ENCODE measurements around the gene CDA. TPM values are rescaled to one million over a fixed set of nuclear protein-coding genes. Genes with fewer than 3 reads are reported as not detected.
A peak's percentile ranks its signal among the peaks of the same experiment; 100 is the strongest.
"Not testable (repeated sequence)": the region's sequence is repeated elsewhere in the genome, so short reads cannot be mapped to it uniquely, and the experiment has no call there.

Gene CDA
- total RNA-seq, 1 experiment from 2014 or later: not detected

DNA sequence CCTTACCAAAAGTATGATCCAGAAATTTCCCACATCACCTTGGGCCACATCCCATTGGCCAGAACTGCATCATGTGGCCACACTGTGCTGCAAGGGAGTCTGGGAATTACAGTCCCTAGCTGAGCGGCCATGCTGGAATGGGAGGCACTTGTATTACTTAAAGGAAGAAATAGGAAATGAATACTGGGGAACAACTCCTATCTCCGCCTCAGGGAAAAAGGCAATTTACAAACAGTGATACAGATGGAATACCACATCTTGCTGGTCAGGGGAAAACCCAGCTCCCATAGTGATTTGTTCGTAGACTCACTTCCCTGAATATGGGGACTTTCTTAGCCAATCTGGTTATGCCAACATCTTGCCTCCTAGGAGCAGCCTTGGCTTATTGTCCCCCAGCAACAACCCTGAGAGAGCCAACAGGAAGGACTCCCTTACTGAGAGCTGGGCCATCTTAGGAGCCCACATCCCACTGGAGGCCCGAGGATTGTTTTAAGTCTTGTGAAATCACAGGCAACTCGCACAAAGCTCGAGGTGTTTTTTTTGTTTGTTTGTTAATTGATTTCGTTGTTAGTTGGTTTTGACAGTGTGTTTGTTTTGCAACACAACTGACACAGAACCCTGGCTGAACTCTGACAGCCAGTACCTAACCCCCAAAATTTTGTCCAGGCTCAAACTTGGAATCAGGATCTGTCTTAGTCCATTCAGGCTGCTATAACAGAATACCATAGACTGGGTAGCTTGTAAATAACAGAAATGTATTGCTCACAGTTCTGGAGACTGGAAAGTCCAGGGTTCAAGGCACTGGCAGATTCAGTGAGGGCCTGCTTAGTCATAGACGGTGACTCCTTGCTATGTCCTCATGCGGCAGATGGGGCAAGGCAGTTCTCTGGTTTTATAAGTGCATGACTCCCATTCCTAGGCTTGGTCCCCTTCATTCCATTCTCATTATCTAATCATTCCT lies 14.9 kb downstream of the CDA start:
- no peak overlapping the region for H3K4me3 ChIP-seq
- H3K36me3 ChIP-seq: no peaks in the 10 kb centered on the region
- H3K9me3 ChIP-seq: no peaks in the 10 kb centered on the region
- H3K27me3 ChIP-seq: no peaks in the 10 kb centered on the region
- DNase-seq: peak; percentile 87

GRCh38 chr1:20604678-20605077 lies 15.8 kb downstream of the CDA start:
- Histone ChIP-seq H3K36me3 (no peaks in the 10 kb centered on the region), H3K4me3 (no peak overlapping the region), H3K9me3 (no peaks in the 10 kb centered on the region), H3K27me3 (no peaks in the 10 kb centered on the region)
- peak; percentile 48 for DNase-seq

GRCh38 chr1:20606801-20607570 lies 18.1 kb downstream of the CDA start:
- not testable (repeated sequence) for DNase-seq, H3K36me3 ChIP-seq, H3K27me3 ChIP-seq, H3K4me3 ChIP-seq, H3K9me3 ChIP-seq

- no peak overlapping the region for H3K4me3 ChIP-seq
Measured at GRCh38 chr1:20609541-20609940, 20.6 kb downstream of the CDA start.

GRCh38 chr1:20610970-20611369 lies 22.1 kb downstream of the CDA start:
- Histone ChIP-seq H3K9me3 (no peaks in the 10 kb centered on the region), H3K36me3 (no peaks in the 10 kb centered on the region), H3K4me3 (no peak overlapping the region), H3K27me3 (no peaks in the 10 kb centered on the region)
- DNase-seq: no peak

More at GRCh38 chr1:20609541-20609940, 20.6 kb downstream of the CDA start:
- no peaks in the 10 kb centered on the region for H3K36me3 ChIP-seq
- no peak for DNase-seq
- no peaks in the 10 kb centered on the region for H3K27me3 ChIP-seq
- H3K9me3 ChIP-seq: no peaks in the 10 kb centered on the region

DNA sequence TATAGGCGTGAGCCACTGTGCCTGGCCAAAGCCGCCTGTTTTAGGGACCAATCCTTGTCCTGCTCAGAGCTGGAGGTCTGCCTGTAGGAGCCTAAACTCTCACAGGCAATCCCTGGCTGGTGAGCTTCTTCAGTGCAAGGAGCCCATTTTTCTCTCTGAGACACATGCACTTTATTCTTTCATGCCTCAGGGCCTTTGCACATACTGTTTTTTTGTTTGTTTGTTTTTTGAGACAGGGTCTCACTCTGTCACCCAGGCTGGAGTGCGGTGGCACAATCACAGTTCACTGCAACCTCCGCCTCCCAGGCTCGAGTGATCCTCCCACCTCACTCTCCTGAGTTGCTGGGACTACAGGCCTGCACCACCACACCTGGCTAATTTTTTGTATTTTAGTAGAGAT lies 22.8 kb downstream of the CDA start:
- DNase-seq: no peak
- H3K4me3 ChIP-seq: no peak overlapping the region
- no peaks in the 10 kb centered on the region for H3K9me3 ChIP-seq
- H3K36me3 ChIP-seq: no peaks in the 10 kb centered on the region
- H3K27me3 ChIP-seq: no peaks in the 10 kb centered on the region

DNA sequence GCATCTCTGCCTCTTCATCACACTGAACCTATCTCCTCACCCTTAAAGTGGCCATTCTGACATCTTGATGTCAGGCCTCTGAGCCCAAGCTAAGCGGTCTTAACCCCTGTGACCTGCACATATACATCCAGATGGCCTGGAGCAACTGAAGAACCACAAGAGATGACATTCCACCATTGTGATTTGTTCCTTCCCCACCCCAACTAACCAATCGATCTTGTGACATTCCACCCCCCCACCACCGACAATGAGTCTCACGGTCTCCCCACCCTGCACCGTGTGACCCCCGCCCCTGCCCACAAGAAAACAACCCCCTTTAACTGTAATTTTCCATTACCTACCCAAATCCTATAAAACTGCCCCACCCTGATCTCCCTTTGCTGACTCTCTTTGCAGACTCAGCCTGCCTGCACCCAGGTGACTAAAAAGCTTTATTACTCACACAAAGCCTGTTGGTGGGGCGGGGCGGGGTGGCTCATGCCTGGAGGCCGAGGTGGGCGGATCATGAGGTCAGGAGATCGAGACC lies 23.4 kb downstream of the CDA start:
- Histone ChIP-seq H3K9me3 (no peaks in the 10 kb centered on the region), H3K4me3 (no peak overlapping the region), H3K36me3 (no peaks in the 10 kb centered on the region), H3K27me3 (no peaks in the 10 kb centered on the region)
- DNase-seq: peak; percentile 80

DNA sequence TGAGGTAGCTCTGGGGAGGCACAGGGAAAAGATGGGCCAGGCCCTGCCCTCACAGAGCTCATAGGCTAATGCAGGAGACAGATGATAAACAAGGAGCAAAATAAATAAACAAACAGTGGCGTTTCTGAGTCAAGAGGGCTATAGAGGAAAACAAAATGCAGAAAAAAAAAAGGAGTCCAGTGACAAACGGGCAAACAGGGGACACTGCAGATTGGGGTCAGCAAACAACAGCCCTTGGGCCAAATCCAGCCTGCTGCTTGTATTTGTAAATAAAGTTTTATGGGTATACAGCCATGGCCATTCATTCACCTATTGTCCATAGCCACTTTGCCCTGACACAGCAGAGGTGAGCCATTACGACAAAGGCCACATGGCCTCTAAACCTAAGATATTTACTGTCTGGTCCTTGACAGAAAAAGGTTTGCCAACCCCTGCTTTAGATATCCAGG lies 25.3 kb downstream of the CDA start:
- no peaks in the 10 kb centered on the region for H3K9me3 ChIP-seq
- DNase-seq: no peak

DNA sequence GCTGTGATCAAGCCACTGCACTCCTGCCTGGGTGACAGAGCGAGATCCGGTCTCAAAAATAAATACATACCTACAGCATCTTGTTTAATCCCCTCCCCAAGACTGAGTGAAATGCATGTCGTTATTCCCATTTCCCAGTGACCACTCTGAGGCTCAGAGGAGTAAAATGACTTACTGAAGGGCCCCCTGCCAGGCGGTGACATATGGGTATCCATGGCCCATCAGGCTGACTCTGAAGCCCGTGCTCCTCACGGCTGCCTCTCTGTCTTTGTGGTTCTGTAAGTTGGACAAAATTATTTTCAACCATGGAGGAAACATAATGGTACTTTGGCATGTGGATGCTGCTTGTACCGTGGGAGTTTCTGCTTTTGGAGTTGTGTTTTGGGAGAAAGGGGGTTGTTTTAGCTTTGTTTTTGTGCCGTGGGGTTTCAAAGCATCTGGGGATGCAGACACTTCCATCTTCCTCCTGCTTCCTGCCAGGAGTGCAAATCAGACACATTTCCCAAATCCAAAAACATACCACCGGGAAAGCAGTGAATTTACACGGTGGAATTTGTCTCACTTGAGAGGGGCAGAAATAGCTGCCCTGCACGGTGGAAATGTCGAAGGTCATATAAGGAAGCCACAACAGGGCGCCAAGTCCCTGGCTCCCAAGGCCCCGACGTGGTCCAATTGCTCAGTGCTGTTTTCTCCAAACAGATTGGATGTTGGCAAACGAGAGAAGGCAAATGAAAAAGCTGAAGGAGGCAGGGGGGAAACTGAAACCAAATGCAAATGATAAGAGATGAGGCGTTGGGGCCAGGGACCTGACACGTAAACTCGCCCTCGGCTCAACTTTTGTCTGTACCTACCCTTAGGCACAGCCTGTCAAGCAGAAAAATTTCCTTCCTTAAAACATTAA lies 27.3 kb downstream of the CDA start:
- Histone ChIP-seq H3K27me3 (no peaks in the 10 kb centered on the region), H3K9me3 (no peaks in the 10 kb centered on the region), H3K36me3 (no peaks in the 10 kb centered on the region), H3K4me3 (no peak overlapping the region)
- peak; percentile 50 for DNase-seq

More for the DNA sequence above, 25.3 kb downstream of the CDA start:
- Histone ChIP-seq H3K4me3 (no peak overlapping the region), H3K36me3 (no peaks in the 10 kb centered on the region), H3K27me3 (no peaks in the 10 kb centered on the region)

- Histone ChIP-seq H3K27me3 (no peaks in the 10 kb centered on the region), H3K4me3 (no peak overlapping the region), H3K36me3 (no peaks in the 10 kb centered on the region), H3K9me3 (no peaks in the 10 kb centered on the region)
- DNase-seq: no peak
Measured at GRCh38 chr1:20616847-20617487, 28.1 kb downstream of the CDA start.

GRCh38 chr1:20618550-20618949 lies 29.7 kb downstream of the CDA start:
- no peaks in the 10 kb centered on the region for H3K27me3 ChIP-seq
- H3K36me3 ChIP-seq: no peaks in the 10 kb centered on the region
- no peak for DNase-seq
- no peak overlapping the region for H3K4me3 ChIP-seq
- H3K9me3 ChIP-seq: no peaks in the 10 kb centered on the region

- Histone ChIP-seq H3K4me3 (no peak overlapping the region), H3K9me3 (no peaks in the 10 kb centered on the region; the same call in 1 of the 2 replicates), H3K27me3 (no peaks in the 10 kb centered on the region), H3K36me3 (no peaks in the 10 kb centered on the region)
- DNase-seq: no peak
Measured at GRCh38 chr1:20619999-20620398, 31.1 kb downstream of the CDA start.

DNA sequence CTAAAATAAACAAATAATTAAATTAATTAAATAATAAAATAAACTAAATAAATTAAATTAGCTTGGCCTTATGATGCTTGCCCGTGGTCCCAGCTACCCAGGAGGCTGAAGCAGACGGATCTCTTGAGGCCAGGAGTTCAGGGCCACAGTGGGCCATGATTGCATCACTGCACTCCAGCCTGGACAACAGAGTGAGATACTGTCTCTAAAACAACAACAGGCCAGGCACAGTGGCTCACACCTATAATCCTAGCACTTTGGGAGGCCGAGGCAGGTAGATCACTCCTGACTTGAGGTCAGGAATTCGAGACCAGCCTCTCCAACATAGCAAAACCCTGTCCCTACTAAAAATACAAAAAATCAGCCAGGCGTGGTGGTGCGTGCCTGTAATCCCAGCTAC lies 32.1 kb downstream of the CDA start:
- no peak overlapping the region for H3K4me3 ChIP-seq
- no peak for DNase-seq
- no peaks in the 10 kb centered on the region for H3K27me3 ChIP-seq
- no peaks in the 10 kb centered on the region for H3K36me3 ChIP-seq
- H3K9me3 ChIP-seq: no peaks in the 10 kb centered on the region; the same call in 1 of the 2 replicates

DNA sequence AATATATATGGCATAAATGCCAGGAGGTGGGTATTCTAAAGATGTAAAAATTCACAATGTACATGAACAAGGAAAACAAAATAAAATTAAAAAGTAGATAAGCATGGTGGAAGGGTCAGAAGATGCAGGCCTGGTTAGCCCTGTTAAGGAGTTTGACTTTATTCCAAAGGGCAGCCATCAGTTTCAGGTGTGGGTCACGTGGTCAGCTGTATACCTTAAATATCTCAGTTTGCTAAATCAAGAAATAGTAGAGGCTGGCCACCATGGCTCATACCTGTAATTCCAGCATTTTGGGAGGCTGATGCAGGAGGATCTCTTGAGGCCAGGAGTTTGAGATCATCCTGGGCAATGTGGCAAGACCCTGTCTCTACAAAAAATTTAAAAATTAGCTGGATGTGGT lies 35.8 kb downstream of the CDA start:
- Histone ChIP-seq H3K27me3 (no peaks in the 10 kb centered on the region), H3K4me3 (no peak overlapping the region), H3K9me3 (peaks cover 3% of the 10 kb centered on the region), H3K36me3 (no peaks in the 10 kb centered on the region)
- no peak for DNase-seq

- H3K27me3 ChIP-seq: no peaks in the 10 kb centered on the region
- H3K4me3 ChIP-seq: no peak overlapping the region
- no peaks in the 10 kb centered on the region for H3K36me3 ChIP-seq
- DNase-seq: no peak
- H3K9me3 ChIP-seq: peaks cover 3% of the 10 kb centered on the region
Measured at GRCh38 chr1:20625176-20626097, 36.5 kb downstream of the CDA start.
